ENCODE data around the gene COL9A1. TPM values are rescaled to one million over a fixed set of nuclear protein-coding genes. Genes with fewer than 3 reads are reported as not detected.

Gene COL9A1
- total RNA-seq, 2 donors from 2014 or later, result not detected

GRCh38 chr6:70252604-70253003, 50.3 kb downstream of the COL9A1 start:
- Mint-ChIP-seq H3K36me3 (ENCODE audit: insufficient read depth in 2 of 2) (no peaks in the 10 kb centered on the region), H3K9me3 (peaks cover 0 to 1% of the 10 kb centered on the region in 2 donors), H3K4me3 (no peak overlapping the region), H3K27ac (no peak overlapping the region), H3K27me3 (ENCODE audit: low read depth) (peaks cover 24% of the 10 kb centered on the region), H3K4me1 (ENCODE audit: low read depth) (no peaks in the 10 kb centered on the region)
- no peak for DNase-seq
- ATAC-seq (replicated peaks in 1 of 2), result no peak

- no peak for DNase-seq
- Mint-ChIP-seq H3K36me3 (ENCODE audit: insufficient read depth in 2 of 2) (no peaks in the 10 kb centered on the region), H3K9me3 (peaks cover 0 to 1% of the 10 kb centered on the region in 2 donors), H3K4me1 (ENCODE audit: low read depth) (no peaks in the 10 kb centered on the region), H3K27me3 (ENCODE audit: low read depth) (peaks cover 9% of the 10 kb centered on the region), H3K27ac (no peak overlapping the region), H3K4me3 (no peak overlapping the region)
- ATAC-seq (replicated peaks in 1 of 2), result no peak
Measured at GRCh38 chr6:70246118-70246517, 56.8 kb downstream of the COL9A1 start.

DNA sequence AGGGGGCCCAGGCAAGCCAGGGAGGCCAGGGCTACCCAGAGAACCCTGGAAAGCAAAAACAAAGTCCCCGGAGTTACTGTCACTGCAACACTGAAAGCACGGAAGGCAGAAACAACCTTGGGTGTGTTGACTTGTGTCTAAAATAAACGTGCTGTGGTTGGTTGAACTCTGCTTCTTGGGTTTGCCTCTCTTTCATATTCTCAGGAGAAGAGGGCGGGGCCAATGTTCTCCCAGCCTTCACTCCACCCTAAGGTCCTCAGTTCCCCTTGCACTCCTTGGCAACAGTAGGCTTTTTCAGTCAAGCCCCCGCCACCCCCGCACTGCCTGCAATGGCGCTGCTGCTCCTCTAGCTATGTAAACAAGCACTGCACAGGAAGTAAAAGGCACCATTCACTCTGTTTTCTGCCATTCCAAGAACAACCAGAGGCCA, 60.9 kb downstream of the COL9A1 start:
- Mint-ChIP-seq H3K4me1 (ENCODE audit: low read depth) (no peaks in the 10 kb centered on the region), H3K27me3 (ENCODE audit: low read depth) (peaks cover 14% of the 10 kb centered on the region), H3K4me3 (no peak overlapping the region), H3K9me3 (no peaks in the 10 kb centered on the region), H3K36me3 (ENCODE audit: insufficient read depth in 2 of 2) (no peaks in the 10 kb centered on the region), H3K27ac (no peak overlapping the region)
- no peak for ATAC-seq (replicated peaks in 1 of 2)
- DNase-seq, result no peak

DNA sequence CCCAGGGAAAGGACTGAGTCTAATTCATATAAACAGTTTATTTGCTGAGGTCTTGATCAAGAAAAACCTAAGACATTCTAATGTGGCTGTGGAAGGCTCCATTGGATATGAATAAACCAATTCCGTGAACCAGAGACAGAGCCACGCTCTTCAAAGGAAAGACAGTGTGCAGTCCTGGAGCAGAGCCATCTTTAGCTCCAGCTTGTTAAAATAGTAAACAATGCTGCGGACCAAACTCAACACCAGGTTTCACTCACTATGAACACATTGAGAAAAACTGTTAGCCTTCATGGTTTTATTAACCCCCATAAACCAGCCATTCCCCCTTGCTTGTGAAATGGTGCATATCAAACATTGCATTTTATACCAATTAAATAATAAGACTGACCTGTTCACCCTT, 61.9 kb downstream of the COL9A1 start:
- ATAC-seq (replicated peaks in 1 of 2), result no peak
- no peak overlapping the region for H3K27ac Mint-ChIP-seq
- H3K4me1 Mint-ChIP-seq (ENCODE audit: low read depth), result no peaks in the 10 kb centered on the region
- H3K36me3 Mint-ChIP-seq (ENCODE audit: insufficient read depth in 2 of 2), result no peaks in the 10 kb centered on the region
- no peaks in the 10 kb centered on the region for H3K9me3 Mint-ChIP-seq
- no peak overlapping the region for H3K4me3 Mint-ChIP-seq
- no peak for DNase-seq
- peaks cover 14% of the 10 kb centered on the region for H3K27me3 Mint-ChIP-seq (ENCODE audit: low read depth)

- H3K27ac Mint-ChIP-seq, result no peak overlapping the region
- DNase-seq (no peak), ATAC-seq (replicated peaks in 1 of 2) (no peak)
- H3K36me3 Mint-ChIP-seq (ENCODE audit: insufficient read depth in 2 of 2), result no peaks in the 10 kb centered on the region
- no peak overlapping the region for H3K4me3 Mint-ChIP-seq
- H3K27me3 Mint-ChIP-seq (ENCODE audit: low read depth), result peaks cover 14% of the 10 kb centered on the region
- H3K4me1 Mint-ChIP-seq (ENCODE audit: low read depth), result no peaks in the 10 kb centered on the region
- H3K9me3 Mint-ChIP-seq, result no peaks in the 10 kb centered on the region
Measured at GRCh38 chr6:70236343-70236742, 66.5 kb downstream of the COL9A1 start.

DNA sequence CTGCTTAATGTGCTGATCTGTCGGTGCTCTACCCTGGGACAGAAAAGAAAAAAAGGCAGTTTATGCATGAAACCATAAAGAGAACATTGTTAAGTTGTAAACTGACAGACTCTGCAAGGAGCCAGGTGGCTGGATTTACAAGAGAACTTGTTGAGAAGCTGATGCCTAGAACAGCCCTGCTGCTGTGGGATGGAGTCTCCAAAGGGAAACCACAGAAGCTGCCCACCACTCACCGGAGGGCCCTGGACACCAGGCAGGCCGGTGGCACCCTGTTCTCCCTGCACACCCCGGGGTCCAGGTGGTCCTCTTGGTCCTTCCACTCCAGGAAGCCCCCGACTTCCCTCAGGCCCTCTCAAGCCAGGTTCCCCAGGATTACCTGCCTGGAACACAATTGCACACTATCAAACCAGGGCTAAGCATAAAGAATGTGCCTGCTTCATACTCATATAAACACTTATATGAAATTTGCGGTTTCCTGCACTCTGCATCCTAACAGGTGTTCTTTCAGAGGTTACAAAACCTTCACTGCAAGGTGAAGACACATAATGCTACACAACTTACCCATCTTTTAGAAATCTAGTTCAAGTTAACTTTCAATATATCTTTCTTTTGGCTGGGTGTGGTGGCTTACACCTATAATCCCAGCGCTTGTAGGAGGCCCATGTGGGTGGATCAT, 68.2 kb downstream of the COL9A1 start:
- Mint-ChIP-seq H3K9me3 (no peaks in the 10 kb centered on the region), H3K27me3 (ENCODE audit: low read depth) (peaks cover 14% of the 10 kb centered on the region), H3K36me3 (ENCODE audit: insufficient read depth in 2 of 2) (no peaks in the 10 kb centered on the region), H3K4me1 (ENCODE audit: low read depth) (no peaks in the 10 kb centered on the region), H3K4me3 (no peak overlapping the region), H3K27ac (no peak overlapping the region)
- ATAC-seq (replicated peaks in 1 of 2) (no peak), DNase-seq (no peak)

DNA sequence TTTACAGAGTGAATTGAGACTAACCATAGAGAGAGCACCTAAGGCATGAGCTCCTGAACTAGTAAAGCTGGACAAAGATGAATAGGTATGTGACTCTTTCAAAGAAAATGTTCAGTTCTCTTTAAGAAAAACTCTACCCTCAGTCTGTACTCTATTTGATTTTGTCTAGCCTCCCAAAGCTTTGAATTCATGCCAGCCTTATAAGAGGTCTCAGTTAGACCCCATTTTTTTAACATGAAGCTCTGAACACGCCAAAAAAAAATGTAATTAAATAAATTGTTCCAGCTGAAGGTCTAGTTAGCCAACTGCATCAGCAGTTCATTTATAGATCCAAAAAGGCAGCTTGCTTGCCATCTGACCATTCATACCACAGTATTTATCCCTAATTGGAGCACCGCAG, 71.6 kb downstream of the COL9A1 start:
- Mint-ChIP-seq H3K36me3 (ENCODE audit: insufficient read depth in 2 of 2) (no peaks in the 10 kb centered on the region), H3K27me3 (ENCODE audit: low read depth) (no peaks in the 10 kb centered on the region), H3K9me3 (no peaks in the 10 kb centered on the region), H3K4me1 (ENCODE audit: low read depth) (no peaks in the 10 kb centered on the region), H3K4me3 (no peak overlapping the region), H3K27ac (no peak overlapping the region)
- no peak for DNase-seq
- ATAC-seq (replicated peaks in 1 of 2), result no peak

DNA sequence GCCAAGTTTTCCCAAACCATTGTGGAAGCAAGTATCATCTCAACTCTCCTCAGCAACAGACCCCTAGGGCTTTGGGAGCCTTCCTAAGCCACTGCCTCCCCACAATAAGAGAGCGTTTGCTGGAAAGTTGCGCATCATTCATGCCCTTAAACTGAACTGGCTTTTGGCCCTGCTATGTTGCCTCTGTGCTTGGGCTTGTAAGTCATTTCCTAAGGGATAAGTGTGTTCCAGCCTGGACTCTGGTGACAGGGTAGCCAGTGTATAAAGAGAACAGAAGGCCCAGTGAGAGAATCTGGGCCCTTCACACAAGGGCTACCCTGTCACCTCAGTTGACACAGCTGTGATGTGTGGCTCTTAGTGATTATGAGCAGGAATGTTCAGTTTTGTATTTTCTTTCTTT, 77.8 kb downstream of the COL9A1 start:
- ATAC-seq (replicated peaks in 1 of 2) (no peak), DNase-seq (no peak)
- Mint-ChIP-seq H3K27me3 (ENCODE audit: low read depth) (no peaks in the 10 kb centered on the region), H3K27ac (no peak overlapping the region), H3K36me3 (ENCODE audit: insufficient read depth in 2 of 2) (no peaks in the 10 kb centered on the region), H3K9me3 (no peaks in the 10 kb centered on the region), H3K4me3 (no peak overlapping the region), H3K4me1 (ENCODE audit: low read depth) (no peaks in the 10 kb centered on the region)

- ATAC-seq (replicated peaks in 1 of 2), result no peak
- no peaks in the 10 kb centered on the region for H3K27me3 Mint-ChIP-seq (ENCODE audit: low read depth)
- H3K4me3 Mint-ChIP-seq, result no peak overlapping the region
- H3K4me1 Mint-ChIP-seq (ENCODE audit: low read depth), result no peaks in the 10 kb centered on the region
- no peaks in the 10 kb centered on the region for H3K9me3 Mint-ChIP-seq
- DNase-seq, result no peak
- H3K36me3 Mint-ChIP-seq (ENCODE audit: insufficient read depth in 2 of 2), result no peaks in the 10 kb centered on the region
- H3K27ac Mint-ChIP-seq, result no peak overlapping the region
Measured at GRCh38 chr6:70222439-70222749, 80.5 kb downstream of the COL9A1 start.

DNA sequence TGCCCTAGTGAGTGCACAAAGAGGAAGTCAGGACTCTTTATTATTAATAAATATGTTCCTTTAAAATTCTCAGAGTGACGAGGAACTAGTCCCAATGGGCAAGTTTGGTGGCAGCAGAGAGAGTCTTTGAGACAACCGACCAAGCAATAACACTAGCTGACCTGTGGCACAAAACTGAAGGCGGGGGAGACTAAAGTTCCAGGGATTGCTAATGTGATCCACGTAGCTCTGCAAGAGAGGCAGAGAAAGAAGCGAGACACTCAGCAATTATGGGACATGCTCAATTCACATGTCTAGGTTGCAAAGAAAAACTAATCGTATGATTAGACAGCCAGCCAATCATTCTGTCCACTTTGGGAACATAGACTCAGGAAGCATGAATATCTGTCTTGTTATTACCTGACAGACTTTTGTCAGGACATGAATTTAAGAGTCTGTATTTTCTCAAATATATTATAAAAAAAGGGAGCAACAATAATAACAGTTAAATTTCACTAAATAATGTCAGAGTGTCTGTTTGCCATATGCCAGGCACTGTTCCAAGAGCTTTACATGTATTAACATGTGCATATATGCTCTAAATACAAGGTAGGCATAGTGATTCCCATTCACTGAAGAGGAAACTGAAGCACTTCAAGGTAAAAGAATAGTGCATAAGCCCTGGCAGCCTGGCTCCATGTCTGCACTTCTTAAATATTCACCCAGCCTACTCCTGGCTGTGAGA, 81.0 kb downstream of the COL9A1 start:
- Mint-ChIP-seq H3K9me3 (no peaks in the 10 kb centered on the region), H3K27ac (no peak overlapping the region), H3K36me3 (ENCODE audit: insufficient read depth in 2 of 2) (no peaks in the 10 kb centered on the region), H3K27me3 (ENCODE audit: low read depth) (no peaks in the 10 kb centered on the region), H3K4me3 (no peak overlapping the region), H3K4me1 (ENCODE audit: low read depth) (no peaks in the 10 kb centered on the region)
- DNase-seq (no peak), ATAC-seq (replicated peaks in 1 of 2) (no peak)

- Mint-ChIP-seq H3K4me3 (no peak overlapping the region), H3K27me3 (ENCODE audit: low read depth) (no peaks in the 10 kb centered on the region), H3K9me3 (no peaks in the 10 kb centered on the region), H3K36me3 (ENCODE audit: insufficient read depth in 2 of 2) (no peaks in the 10 kb centered on the region), H3K4me1 (ENCODE audit: low read depth) (no peaks in the 10 kb centered on the region), H3K27ac (no peak overlapping the region)
- ATAC-seq (replicated peaks in 1 of 2) (peak; percentile 41 to 49), DNase-seq (peak in 1 of 2 donors; percentile 3)
Measured at GRCh38 chr6:70221025-70221714, 81.7 kb downstream of the COL9A1 start.

DNA sequence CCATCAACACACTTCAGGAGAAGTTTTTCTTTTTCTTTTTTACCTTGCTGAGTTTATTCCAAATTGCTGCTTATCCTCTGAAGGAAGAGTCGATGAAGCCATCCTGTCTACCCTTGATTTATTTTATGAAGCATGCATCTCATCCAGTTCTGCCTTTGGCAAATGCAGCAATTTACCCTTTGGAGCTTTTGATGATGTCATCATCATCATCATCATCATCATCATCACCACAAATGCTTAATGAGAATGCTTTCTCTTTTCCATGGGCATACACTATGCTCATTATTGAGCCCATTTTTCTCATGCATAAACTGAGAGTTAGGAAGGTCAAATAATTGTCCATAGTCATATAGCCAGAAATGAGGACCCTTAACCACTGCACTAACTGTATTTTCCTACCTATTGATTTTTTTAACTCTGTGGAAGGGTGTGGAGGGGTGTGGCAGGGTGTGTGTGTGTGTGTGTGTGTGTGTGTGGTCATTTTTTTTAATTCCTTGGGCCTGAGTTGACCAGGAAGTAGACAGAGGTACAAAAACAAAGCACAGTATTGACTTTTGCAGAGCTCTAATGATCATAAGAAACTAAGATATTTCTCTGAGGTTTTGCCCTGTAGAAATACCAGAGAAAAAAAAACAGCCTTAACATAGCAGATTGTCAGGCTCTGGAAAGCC, 82.8 kb downstream of the COL9A1 start:
- no peak overlapping the region for H3K27ac Mint-ChIP-seq
- ATAC-seq (replicated peaks in 1 of 2), result no peak
- H3K27me3 Mint-ChIP-seq (ENCODE audit: low read depth), result no peaks in the 10 kb centered on the region
- H3K36me3 Mint-ChIP-seq (ENCODE audit: insufficient read depth in 2 of 2), result no peaks in the 10 kb centered on the region
- H3K9me3 Mint-ChIP-seq, result no peaks in the 10 kb centered on the region
- no peaks in the 10 kb centered on the region for H3K4me1 Mint-ChIP-seq (ENCODE audit: low read depth)
- H3K4me3 Mint-ChIP-seq, result no peak overlapping the region
- DNase-seq, result no peak

GRCh38 chr6:70216767-70217166, 86.1 kb downstream of the COL9A1 start:
- no peaks in the 10 kb centered on the region for H3K4me1 Mint-ChIP-seq (ENCODE audit: low read depth)
- H3K9me3 Mint-ChIP-seq, result no peaks in the 10 kb centered on the region
- H3K27me3 Mint-ChIP-seq (ENCODE audit: low read depth), result peaks cover 12% of the 10 kb centered on the region
- no peak overlapping the region for H3K4me3 Mint-ChIP-seq
- H3K36me3 Mint-ChIP-seq (ENCODE audit: insufficient read depth in 2 of 2), result no peaks in the 10 kb centered on the region
- ATAC-seq (replicated peaks in 1 of 2) (no peak), DNase-seq (no peak)
- H3K27ac Mint-ChIP-seq, result no peak overlapping the region

All from activated T-cell treated with anti-CD3 and anti-CD28 coated beads, Interleukin-2, amount 50 U/mL, for 72 hours (primary cell).